PC-9 (cell line): Measurements from ENCODE around the gene ZNF716.

Experiments used
- CTCF ChIP-seq: fragments of 200-600 bp; sonication (generic); conservative IDR thresholded peaks from 2 replicates; pipeline ENCODE4 v1.6.1; 2017; ENCODE audit warnings: mixed run types, antibody characterized with exemption, mild to moderate bottlenecking, moderate library complexity
- EZH2 ChIP-seq: fragments of 200-600 bp; sonication (generic); IDR thresholded peaks from 2 replicates; pipeline ENCODE4 v1.8.0; 2017; ENCODE audit warnings: antibody characterized with exemption, low read depth

GRCh38 chr7:57414415-57414814 lies 35.6 kb upstream of the ZNF716 start:
- no peak for TF ChIP-seq CTCF
- no peak for TF ChIP-seq EZH2
